Endothelial cell (in vitro differentiated cells): Measurements from ENCODE around the gene PLCG1. TPM values are rescaled to one million over a fixed set of nuclear protein-coding genes. Genes with fewer than 3 reads are reported as not detected.
A peak's percentile ranks its signal among the peaks of the same experiment; 100 is the strongest.

ENCODE experiments used
- DNase-seq: peaks from one replicate; pipeline ENCODE4 v3.0.0; 2021; ENCODE audit warnings: low spot score
- H3K27ac Mint-ChIP-seq: one replicate; pipeline ENCODE4 v1.8.0; 2021; ENCODE audit warnings: mixed read lengths, inconsistent platforms; ENCODE audit not compliant: unreplicated experiment
- H3K27me3 Mint-ChIP-seq: one replicate; pipeline ENCODE4 v1.8.0; 2021; ENCODE audit warnings: mild to moderate bottlenecking, moderate library complexity, mixed read lengths, inconsistent platforms; ENCODE audit not compliant: unreplicated experiment
- H3K36me3 Mint-ChIP-seq: one replicate; pipeline ENCODE4 v1.8.0; 2021; ENCODE audit warnings: mild to moderate bottlenecking, low read depth, mixed read lengths, inconsistent platforms; ENCODE audit not compliant: unreplicated experiment
- H3K4me1 Mint-ChIP-seq: one replicate; pipeline ENCODE4 v1.8.0; 2021; ENCODE audit warnings: mild to moderate bottlenecking, mixed read lengths, inconsistent platforms; ENCODE audit not compliant: unreplicated experiment
- H3K4me3 Mint-ChIP-seq: one replicate; pipeline ENCODE4 v1.8.0; 2021; ENCODE audit warnings: mild to moderate bottlenecking, mixed read lengths, inconsistent platforms; ENCODE audit not compliant: unreplicated experiment
- H3K9me3 Mint-ChIP-seq: one replicate; pipeline ENCODE4 v1.8.0; 2021; ENCODE audit warnings: mixed read lengths, inconsistent platforms; ENCODE audit not compliant: unreplicated experiment
- total RNA-seq: library from RNA; stranded (reverse); fragmentation: NEBNext Ultra II Directional; extraction: Animal tissue kit (Norgen Biotek cat#: 25700); gene quantifications from one replicate; pipeline ENCODE4 v1.2.1, GENCODE V29; 2021; ENCODE audit not compliant: unreplicated experiment
- TF ChIP-seq, protein P1 (sequence below): fragments of 200-600 bp; sonication (generic); IDR thresholded peaks from one replicate; pipeline ENCODE4 v1.5.0; 2021; ENCODE audit warnings: antibody characterized with exemption; ENCODE audit not compliant: unreplicated experiment

Gene PLCG1
- total RNA-seq, 1 donor from 2014 or later = 456 TPM

DNA sequence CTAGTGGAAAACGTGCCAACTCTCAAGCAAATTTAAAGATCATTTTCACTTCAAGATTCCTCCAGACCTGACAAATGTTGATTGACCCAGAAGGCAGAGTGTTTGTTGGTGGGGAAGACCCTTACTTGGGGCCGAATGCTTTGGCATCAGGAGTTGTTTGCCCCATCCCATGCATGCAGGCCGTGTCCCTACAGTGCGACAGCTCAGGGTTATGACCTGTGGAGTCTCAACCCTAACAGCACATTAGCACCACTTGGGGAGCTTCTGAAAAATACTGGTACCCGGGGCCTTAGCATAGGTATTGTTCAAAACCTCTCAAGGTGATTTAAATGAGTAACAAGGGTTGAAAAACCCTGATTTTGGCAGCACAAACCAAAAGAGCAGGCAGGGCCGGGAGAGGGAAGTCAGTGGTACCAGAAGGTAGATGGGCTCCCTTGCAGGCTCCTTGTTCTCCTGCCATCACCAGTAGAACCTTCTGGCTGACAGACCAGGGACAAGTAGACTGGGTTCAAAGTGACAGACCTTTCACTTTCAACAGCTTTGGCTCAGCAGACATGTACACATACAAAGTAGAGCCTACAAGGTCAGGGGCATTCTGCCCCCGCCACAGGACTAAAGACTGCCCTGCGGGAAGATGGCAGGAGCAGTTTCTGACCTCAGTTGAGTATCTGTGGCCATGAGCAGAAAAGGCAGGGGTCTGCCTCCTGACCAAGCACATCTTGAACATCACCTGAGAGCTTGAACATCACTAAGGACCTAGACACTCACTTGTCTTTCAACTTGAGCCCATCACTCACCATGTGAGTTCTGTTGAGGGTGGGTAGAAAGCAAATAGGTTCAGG, 39.6 kb downstream of the PLCG1 start:
- TF ChIP-seq, protein P1, sequence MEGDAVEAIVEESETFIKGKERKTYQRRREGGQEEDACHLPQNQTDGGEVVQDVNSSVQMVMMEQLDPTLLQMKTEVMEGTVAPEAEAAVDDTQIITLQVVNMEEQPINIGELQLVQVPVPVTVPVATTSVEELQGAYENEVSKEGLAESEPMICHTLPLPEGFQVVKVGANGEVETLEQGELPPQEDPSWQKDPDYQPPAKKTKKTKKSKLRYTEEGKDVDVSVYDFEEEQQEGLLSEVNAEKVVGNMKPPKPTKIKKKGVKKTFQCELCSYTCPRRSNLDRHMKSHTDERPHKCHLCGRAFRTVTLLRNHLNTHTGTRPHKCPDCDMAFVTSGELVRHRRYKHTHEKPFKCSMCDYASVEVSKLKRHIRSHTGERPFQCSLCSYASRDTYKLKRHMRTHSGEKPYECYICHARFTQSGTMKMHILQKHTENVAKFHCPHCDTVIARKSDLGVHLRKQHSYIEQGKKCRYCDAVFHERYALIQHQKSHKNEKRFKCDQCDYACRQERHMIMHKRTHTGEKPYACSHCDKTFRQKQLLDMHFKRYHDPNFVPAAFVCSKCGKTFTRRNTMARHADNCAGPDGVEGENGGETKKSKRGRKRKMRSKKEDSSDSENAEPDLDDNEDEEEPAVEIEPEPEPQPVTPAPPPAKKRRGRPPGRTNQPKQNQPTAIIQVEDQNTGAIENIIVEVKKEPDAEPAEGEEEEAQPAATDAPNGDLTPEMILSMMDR = no peak
- peak overlapping the region; percentile 5 for H3K27ac Mint-ChIP-seq

DNA sequence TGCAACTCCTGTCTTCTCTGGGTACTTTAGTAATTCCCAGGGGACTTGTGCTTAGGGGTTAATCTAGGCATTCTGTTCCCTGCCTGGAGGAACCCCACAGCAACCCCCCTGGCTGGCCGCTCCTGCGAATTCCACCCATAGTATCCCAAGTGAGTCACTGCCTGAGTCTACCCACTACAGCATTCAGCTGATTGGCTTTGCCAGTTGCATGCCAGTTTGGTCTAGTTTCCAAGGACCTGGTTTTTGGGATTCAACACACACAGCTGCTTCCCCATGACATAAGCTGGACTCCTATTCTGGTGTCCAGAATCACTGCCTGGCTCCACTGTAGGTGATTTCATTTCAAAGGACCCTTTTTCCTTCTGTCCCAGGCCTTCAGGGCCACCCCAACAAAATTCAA, 40.3 kb downstream of the PLCG1 start:
- Mint-ChIP-seq H3K36me3 (peaks cover 43% of the 10 kb centered on the region), H3K27me3 (peaks cover 17% of the 10 kb centered on the region), H3K27ac (peak overlapping the region; percentile 18), H3K4me3 (no peak overlapping the region), H3K9me3 (no peaks in the 10 kb centered on the region), H3K4me1 (peaks cover 3% of the 10 kb centered on the region)
- TF ChIP-seq, protein P1 = no peak
- DNase-seq = no peak

More for the DNA sequence above, 39.6 kb downstream of the PLCG1 start:
- Mint-ChIP-seq H3K27me3 (peaks cover 16% of the 10 kb centered on the region), H3K4me1 (peaks cover 3% of the 10 kb centered on the region), H3K9me3 (no peaks in the 10 kb centered on the region), H3K4me3 (peak overlapping the region; percentile 2), H3K36me3 (peaks cover 46% of the 10 kb centered on the region)
- no peak for DNase-seq

DNA sequence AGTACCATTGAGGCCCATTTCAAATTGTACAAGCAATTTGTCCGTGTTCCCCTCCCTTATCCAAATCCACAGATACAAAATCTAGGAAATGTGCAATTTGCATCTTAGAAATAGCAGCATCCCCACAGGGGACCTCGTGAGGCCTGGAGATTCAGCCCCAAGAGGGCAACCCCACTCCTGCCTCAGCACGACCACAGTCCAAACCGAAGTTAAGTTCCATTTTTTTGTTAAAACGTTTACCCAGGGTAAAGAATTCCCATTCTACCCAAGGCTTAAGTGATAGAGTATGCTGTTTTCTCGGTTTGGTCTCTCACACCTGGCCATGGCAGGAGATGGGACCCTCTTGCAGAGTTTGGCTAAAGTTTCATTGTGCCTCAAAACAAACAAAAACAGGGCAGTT, 41.2 kb downstream of the PLCG1 start:
- Mint-ChIP-seq H3K36me3 (peaks cover 35% of the 10 kb centered on the region), H3K4me1 (peaks cover 3% of the 10 kb centered on the region), H3K27me3 (peaks cover 13% of the 10 kb centered on the region), H3K4me3 (peak overlapping the region; percentile 19), H3K27ac (no peak overlapping the region), H3K9me3 (no peaks in the 10 kb centered on the region)
- no peak for DNase-seq
- TF ChIP-seq, protein P1 = no peak

DNA sequence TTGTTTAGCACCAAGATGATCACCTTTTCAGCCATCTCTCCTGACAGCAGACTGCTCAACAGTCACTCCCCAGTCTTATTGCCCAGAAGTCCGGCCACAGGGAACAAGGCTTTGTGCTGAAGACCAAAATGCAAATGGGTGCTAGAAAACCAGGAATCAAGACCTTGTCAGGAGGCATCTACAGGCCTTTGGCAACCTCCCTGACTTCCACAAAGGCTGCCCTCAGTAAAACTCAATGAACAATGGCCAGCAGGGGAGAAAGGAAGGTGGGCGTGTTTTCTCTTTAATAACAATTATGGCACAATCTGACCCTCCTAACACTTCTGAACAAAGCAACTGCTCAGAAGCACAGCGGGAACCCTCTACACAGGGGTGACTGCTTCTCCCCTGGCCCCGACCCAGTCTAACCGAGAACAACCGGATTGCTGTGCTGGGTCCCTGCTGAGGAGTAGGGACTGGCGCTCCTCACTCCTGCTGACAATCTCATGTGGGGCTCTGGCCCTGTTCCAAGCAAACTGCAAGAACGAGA, 41.6 kb downstream of the PLCG1 start:
- peaks cover 30% of the 10 kb centered on the region for H3K36me3 Mint-ChIP-seq
- no peak overlapping the region for H3K4me3 Mint-ChIP-seq
- TF ChIP-seq, protein P1 = no peak
- no peaks in the 10 kb centered on the region for H3K9me3 Mint-ChIP-seq
- H3K27ac Mint-ChIP-seq = no peak overlapping the region
- peaks cover 3% of the 10 kb centered on the region for H3K4me1 Mint-ChIP-seq
- H3K27me3 Mint-ChIP-seq = peaks cover 10% of the 10 kb centered on the region
- DNase-seq = no peak

DNA sequence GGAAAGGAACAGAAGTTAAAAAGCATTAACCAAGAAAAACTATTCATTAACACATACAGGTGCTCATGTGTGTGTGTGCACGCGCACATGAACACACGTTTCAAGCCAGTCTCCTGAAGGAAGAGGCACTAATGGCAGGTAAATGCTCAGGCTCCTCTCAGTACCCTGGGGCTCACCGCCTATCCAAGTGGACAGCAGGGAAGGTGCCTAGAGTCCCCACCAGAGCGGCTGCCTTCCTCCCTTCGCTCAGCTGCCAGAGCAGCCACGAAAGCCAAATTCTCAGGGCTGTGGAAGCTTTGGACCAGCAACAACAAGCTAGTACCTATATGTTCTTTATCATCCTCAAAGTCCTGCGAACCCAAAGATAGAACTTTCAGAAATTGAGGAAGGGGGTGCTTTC, 42.6 kb downstream of the PLCG1 start:
- no peak for DNase-seq
- no peak overlapping the region for H3K27ac Mint-ChIP-seq
- peaks cover 14% of the 10 kb centered on the region for H3K27me3 Mint-ChIP-seq

More for the DNA sequence above, 42.6 kb downstream of the PLCG1 start:
- no peak overlapping the region for H3K4me3 Mint-ChIP-seq
- peaks cover 3% of the 10 kb centered on the region for H3K4me1 Mint-ChIP-seq
- TF ChIP-seq, protein P1 = no peak
- H3K9me3 Mint-ChIP-seq = no peaks in the 10 kb centered on the region
- peaks cover 29% of the 10 kb centered on the region for H3K36me3 Mint-ChIP-seq
